Breast epithelium (tissue), 4 donors: Measurements from ENCODE around the gene PAPPA. TPM values are rescaled to one million over a fixed set of nuclear protein-coding genes. Genes with fewer than 3 reads are reported as not detected.

ENCODE experiments used
- DNase-seq, 2 donors: peaks; one replicate each; pipeline ENCODE4 v3.0.0-alpha.2; 2019; ENCODE audit warnings: low spot score in 2 of 2
- H3K27ac ChIP-seq, 2 donors: fragments of 200-600 bp; sonication (generic) in 1 of 2; one replicate each; pipeline ENCODE4 v1.5.1; 2016 to 2019; ENCODE audit warnings: mild to moderate bottlenecking in 1 of 2
- H3K27me3 ChIP-seq, 2 donors: fragments of 200-600 bp; sonication (generic) in 1 of 2; one replicate each; pipeline versions ENCODE4 v1.5.1 to v1.6.0; 2017 to 2019; ENCODE audit warnings: control low read depth in 1 of 2, mild to moderate bottlenecking in 1 of 2
- H3K36me3 ChIP-seq: fragments of 200-600 bp; one replicate; pipeline ENCODE4 v1.5.1; 2019
- H3K4me1 ChIP-seq, 2 donors: fragments of 200-600 bp; sonication (generic); one replicate each; pipeline ENCODE4 v1.5.1; 2016 to 2019; ENCODE audit warnings: control low read depth in 1 of 2
- H3K4me3 ChIP-seq, 3 donors: fragments of 200-600 bp; sonication (generic); 1 replicate in 2 of 3; 2 replicates in 1 of 3; pipeline ENCODE4 v1.5.1; 2016 to 2019; ENCODE audit warnings: mild to moderate bottlenecking in 3 of 3, moderate library complexity in 2 of 3
- H3K9me3 ChIP-seq, 2 donors: fragments of 200-600 bp; sonication (generic) in 1 of 2; one replicate each; pipeline ENCODE4 v1.5.1; 2016 to 2019; ENCODE audit warnings: control low read depth in 1 of 2
- CTCF ChIP-seq, 3 donors: fragments of 450-650 bp; IDR thresholded peaks; one replicate each; pipeline ENCODE4 v1.5.1; 2016 to 2017; ENCODE audit warnings: antibody characterized with exemption in 3 of 3, mild to moderate bottlenecking in 3 of 3, moderate library complexity in 3 of 3
- POLR2A ChIP-seq: fragments of 450-650 bp; IDR thresholded peaks from one replicate; pipeline ENCODE4 v1.6.1; 2016; ENCODE audit warnings: antibody characterized with exemption, mild to moderate bottlenecking, moderate library complexity
- POLR2AphosphoS5 ChIP-seq, 3 donors: sonication (generic); formaldehyde crosslinking; IDR thresholded peaks; one replicate each; pipeline ENCODE4 v1.6.1; 2017; ENCODE audit warnings: antibody characterized with exemption in 3 of 3
- intact Hi-C: fragments of 100-400 bp; cut with DNase I; formaldehyde crosslinking; loops from one replicate; pipeline ENCODE4 v1.15.1; 2023; ENCODE audit warnings: low total_unique reads
- total RNA-seq, 3 donors: library from RNA; depleted of rRNA; stranded (reverse); fragments of >200 nt; gene quantifications; one replicate each; pipeline ENCODE4 v1.1.0, GENCODE V29; 2016

The PAPPA gene
- total RNA-seq, 3 donors from 2014 or later: 2.6 to 3.4 (median 3.4) TPM

- intact Hi-C loops: no loop called here
Observed at GRCh38 chr9:116403171-116403570, 249.6 kb downstream of the PAPPA start.

GRCh38 chr9:116404228-116404627 is 250.6 kb downstream of the PAPPA start:
- Histone ChIP-seq H3K36me3 (no peaks in the 10 kb centered on the region), H3K27me3 (no peaks in the 10 kb centered on the region), H3K27ac (no peak overlapping the region), H3K9me3 (no peaks in the 10 kb centered on the region), H3K4me1 (no peaks in the 10 kb centered on the region), H3K4me3 (no peak overlapping the region)
- intact Hi-C loops: no loop called here
- DNase-seq: no peak
- no peak for TF ChIP-seq POLR2AphosphoS5 (IDR thresholded peaks at IDR 0.05)
- TF ChIP-seq POLR2A: no peak
- TF ChIP-seq CTCF (IDR thresholded peaks at IDR 0.05): no peak

More at GRCh38 chr9:116403171-116403570, 249.6 kb downstream of the PAPPA start:
- no peak for TF ChIP-seq POLR2AphosphoS5 (IDR thresholded peaks at IDR 0.05)
- no peak for DNase-seq
- H3K4me3 ChIP-seq: no peak overlapping the region
- H3K27me3 ChIP-seq: no peaks in the 10 kb centered on the region
- no peaks in the 10 kb centered on the region for H3K36me3 ChIP-seq
- H3K4me1 ChIP-seq: no peaks in the 10 kb centered on the region
- H3K9me3 ChIP-seq: no peaks in the 10 kb centered on the region
- no peak overlapping the region for H3K27ac ChIP-seq

- Histone ChIP-seq H3K27me3 (no peaks in the 10 kb centered on the region), H3K27ac (no peak overlapping the region), H3K4me3 (no peak overlapping the region), H3K4me1 (no peaks in the 10 kb centered on the region), H3K9me3 (no peaks in the 10 kb centered on the region), H3K36me3 (no peaks in the 10 kb centered on the region)
- TF ChIP-seq CTCF (IDR thresholded peaks at IDR 0.05): no peak
- no peak for TF ChIP-seq POLR2AphosphoS5 (IDR thresholded peaks at IDR 0.05)
- no peak for TF ChIP-seq POLR2A
- intact Hi-C loops: no loop called here
- no peak for DNase-seq
Observed at GRCh38 chr9:116405321-116405720, 251.7 kb downstream of the PAPPA start.

- TF ChIP-seq POLR2A: no peak
- TF ChIP-seq POLR2AphosphoS5 (IDR thresholded peaks at IDR 0.05): no peak
- TF ChIP-seq CTCF (IDR thresholded peaks at IDR 0.05): no peak
- DNase-seq: no peak
- Histone ChIP-seq H3K27me3 (no peaks in the 10 kb centered on the region), H3K9me3 (no peaks in the 10 kb centered on the region), H3K4me1 (no peaks in the 10 kb centered on the region), H3K36me3 (no peaks in the 10 kb centered on the region), H3K27ac (no peak overlapping the region), H3K4me3 (no peak overlapping the region)
- intact Hi-C loops: no loop called here
Observed at GRCh38 chr9:116406469-116406868, 252.9 kb downstream of the PAPPA start.

GRCh38 chr9:116409129-116409528 is 255.5 kb downstream of the PAPPA start:
- intact Hi-C loops: no loop called here
- TF ChIP-seq POLR2AphosphoS5 (IDR thresholded peaks at IDR 0.05) (no peak), CTCF (IDR thresholded peaks at IDR 0.05) (no peak), POLR2A (no peak)
- DNase-seq: no peak
- Histone ChIP-seq H3K4me3 (no peak overlapping the region), H3K27me3 (no peaks in the 10 kb centered on the region), H3K9me3 (no peaks in the 10 kb centered on the region), H3K27ac (no peak overlapping the region), H3K4me1 (no peaks in the 10 kb centered on the region), H3K36me3 (no peaks in the 10 kb centered on the region)

GRCh38 chr9:116409638-116410037 is 256.0 kb downstream of the PAPPA start:
- Histone ChIP-seq H3K4me3 (no peak overlapping the region), H3K36me3 (no peaks in the 10 kb centered on the region), H3K27ac (no peak overlapping the region), H3K4me1 (no peaks in the 10 kb centered on the region), H3K9me3 (no peaks in the 10 kb centered on the region), H3K27me3 (no peaks in the 10 kb centered on the region)
- intact Hi-C loops: no loop called here
- no peak for TF ChIP-seq CTCF (IDR thresholded peaks at IDR 0.05)
- no peak for DNase-seq
